DMS79 (cell line): ENCODE results near the gene IFNL3.
"Not testable (repeated sequence)": the region's sequence is repeated elsewhere in the genome, so short reads cannot be mapped to it uniquely, and the experiment has no call there.

ENCODE experiments used
- DNase-seq: peaks from one replicate; lab custom pipeline; 2025; lab: John Stamatoyannopoulos, UW

IFNL3 gene

GRCh38 chr19:39218230-39219007 is 26.4 kb downstream of the IFNL3 start:
- no peak for DNase-seq

- no peak for DNase-seq
Measured at GRCh38 chr19:39217094-39217493, 27.7 kb downstream of the IFNL3 start.

GRCh38 chr19:39215323-39215722 is 29.5 kb downstream of the IFNL3 start:
- not testable (repeated sequence) for DNase-seq

DNA sequence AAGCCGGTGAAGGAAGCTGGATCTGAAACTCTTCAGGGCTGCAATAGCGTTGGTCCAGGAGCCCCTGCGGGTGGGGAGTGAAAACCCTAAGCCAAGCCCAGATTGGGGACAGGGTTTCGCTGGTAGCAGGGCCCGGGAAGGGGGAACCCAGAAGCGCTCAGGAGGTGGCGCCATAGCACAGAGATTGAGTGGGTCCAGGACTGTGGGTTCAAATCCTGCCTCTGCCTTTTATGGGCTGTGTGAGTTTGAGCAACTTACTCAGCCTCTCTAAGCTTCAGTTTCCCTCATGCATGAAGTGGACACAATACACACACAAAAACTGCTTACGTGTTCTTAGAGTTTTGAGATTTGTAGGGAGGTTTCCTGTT is 32.4 kb downstream of the IFNL3 start:
- DNase-seq = no peak

DNA sequence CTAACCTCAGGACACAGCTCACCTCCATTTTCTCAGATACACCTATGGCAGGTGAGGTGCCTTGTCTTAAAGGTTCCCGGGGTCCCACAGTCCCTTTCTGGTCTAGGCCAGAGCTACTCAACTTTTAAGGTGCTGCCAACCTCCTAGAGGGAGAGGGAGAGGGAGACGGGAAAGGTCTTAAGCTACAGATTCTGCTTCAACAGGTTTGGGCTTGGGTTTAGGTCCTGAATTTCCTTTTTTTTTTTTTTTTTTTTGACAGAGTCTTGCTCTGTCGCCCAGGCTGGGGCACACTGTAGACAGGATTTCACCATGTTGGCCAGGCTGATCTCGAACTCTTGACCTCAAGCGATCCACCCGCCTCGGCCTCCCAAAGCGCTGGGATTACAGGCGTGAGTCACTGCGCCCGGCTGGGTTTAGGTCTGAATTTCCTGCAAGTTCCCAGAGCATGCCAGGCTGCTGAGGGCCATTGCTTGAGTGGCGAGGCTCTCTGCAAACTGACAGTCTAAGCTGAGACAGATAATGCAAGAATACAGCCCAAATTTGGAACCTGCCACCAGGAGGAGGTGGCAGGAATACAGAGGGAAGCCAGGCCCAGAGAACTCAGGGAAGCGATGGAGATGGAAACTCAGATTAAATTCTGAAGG is 33.0 kb downstream of the IFNL3 start:
- DNase-seq = no peak

DNA sequence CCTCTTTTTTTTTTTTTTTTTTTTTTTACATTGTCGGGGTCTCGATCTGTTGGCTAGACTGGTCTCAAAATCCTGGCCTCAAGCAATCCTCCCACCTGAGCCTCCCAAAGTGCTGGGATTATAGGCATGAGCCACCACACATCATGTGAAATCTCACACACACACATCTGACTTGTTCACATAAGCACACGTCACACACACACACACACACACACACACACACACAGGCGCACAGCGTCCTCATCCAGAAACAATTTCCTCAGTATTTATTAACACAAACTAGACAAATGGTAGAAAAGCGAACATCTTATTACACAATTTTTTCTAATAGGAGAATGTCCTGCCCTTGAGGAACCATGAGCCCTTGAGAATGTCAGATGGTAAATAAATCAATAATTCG is 35.6 kb downstream of the IFNL3 start:
- no peak for DNase-seq

- DNase-seq = no peak
Measured at GRCh38 chr19:39208175-39208795, 36.5 kb downstream of the IFNL3 start.

GRCh38 chr19:39207293-39207836 is 37.4 kb downstream of the IFNL3 start:
- no peak for DNase-seq

GRCh38 chr19:39206122-39206521 is 38.7 kb downstream of the IFNL3 start:
- no peak for DNase-seq

- DNase-seq = no peak
Measured at GRCh38 chr19:39205449-39205764, 39.4 kb downstream of the IFNL3 start.

DNA sequence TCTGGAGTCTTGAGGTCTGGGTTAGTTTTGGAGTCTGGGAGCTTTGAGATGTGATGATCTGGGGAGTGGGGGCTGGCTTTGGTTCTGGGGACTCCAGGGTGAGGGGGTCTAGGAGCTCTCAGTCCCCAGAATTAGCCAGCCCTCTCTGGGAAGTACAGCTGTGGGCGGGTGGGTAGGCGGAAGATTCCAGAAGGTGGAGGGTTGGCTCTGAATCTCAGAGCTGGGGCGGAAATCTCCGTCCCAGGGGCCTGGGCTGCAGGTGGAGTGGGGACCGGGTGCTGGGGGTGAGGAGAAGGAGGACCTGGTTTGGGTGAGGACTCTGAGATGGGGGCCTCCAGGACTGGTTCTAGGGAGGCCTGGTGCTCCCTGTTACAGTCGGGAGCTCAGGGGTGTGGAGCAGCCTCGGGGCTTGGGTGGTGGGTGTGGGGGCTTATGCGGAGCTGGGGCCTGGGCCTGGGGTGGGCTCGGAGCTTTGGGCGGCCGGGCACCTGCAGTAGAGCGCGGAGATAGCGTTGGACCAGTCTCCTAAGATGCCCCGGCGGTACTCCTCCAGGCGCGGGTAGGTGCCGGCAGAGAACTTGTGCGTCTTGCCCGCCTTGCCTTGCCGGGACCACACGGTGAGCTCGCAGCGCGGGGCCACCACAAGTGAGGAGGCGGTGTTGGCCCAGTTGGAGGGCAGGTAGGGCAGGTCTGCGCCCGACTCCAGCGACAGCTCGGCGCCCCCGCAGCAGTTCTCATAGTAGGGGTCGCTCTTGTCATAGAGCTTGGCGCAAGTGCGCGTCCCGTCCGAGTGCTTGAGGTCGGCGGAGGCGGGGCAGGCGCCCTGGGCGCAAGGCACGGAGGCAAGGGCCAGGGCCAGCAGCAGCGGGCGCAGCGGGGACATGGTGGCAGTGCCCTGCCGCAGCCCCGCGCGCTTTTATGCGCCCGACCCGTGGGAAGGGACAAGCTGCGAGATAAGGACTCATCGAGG is 41.1 kb downstream of the IFNL3 start, which contains the start of gene SYCN:
SYCN (minus strand) TSS at position 892 of the 970 bp plus-strand sequence; CDS start at position 883, 9 bp downstream.
- DNase-seq = no peak

GRCh38 chr19:39202998-39203355 is 41.8 kb downstream of the IFNL3 start:
- no peak for DNase-seq

- no peak for DNase-seq
Measured at GRCh38 chr19:39200803-39201115, 44.0 kb downstream of the IFNL3 start.

- no peak for DNase-seq
Measured at GRCh38 chr19:39200066-39200802, 44.6 kb downstream of the IFNL3 start.

DNA sequence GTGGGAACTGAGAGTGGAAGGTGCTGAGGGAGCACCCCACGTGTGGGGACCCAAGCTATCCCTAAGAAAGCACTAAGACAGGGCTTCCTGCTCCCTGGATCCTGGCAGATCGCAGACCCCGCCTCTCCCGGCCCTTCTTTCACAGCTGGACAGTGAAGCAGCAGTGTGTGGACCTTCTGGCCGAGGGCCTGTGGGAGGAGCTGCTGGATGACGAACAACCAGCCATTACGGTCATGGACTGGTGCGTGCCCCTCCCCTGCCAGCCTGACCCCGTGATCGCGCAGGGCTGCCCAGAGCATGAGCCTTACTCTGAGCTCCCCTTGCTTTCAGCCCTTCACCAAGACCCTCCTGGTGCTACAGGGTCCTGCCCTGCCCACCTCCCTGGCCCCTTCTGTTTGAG is 45.8 kb downstream of the IFNL3 start:
- DNase-seq = no peak

DNA sequence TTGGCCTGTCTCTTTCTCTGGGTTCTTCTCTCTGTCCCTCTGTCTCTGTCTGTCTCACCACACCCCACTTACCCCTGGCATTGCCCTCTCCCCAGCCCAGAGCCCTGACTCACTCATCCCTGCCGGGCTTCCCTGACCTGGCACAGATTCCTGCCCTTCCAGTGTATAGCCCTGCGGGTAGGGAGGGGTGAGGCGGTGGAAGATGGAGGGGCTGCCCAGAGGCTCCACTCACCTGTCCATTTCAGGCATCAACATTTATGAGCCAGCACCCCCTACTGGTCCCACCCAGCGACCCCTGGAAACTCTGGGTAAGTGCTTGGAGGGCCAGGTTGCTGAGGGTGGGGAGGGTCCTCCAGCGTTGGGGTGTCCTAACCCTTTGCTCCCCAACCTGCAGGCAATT is 47.0 kb downstream of the IFNL3 start:
- DNase-seq = no peak

GRCh38 chr19:39196860-39197562 is 47.8 kb downstream of the IFNL3 start, which contains the start of gene NCCRP1:
Gene NCCRP1 (plus strand): TSS chr19:39196964. CDS start chr19:39196983, 19 bp downstream.
- DNase-seq = no peak

DNA sequence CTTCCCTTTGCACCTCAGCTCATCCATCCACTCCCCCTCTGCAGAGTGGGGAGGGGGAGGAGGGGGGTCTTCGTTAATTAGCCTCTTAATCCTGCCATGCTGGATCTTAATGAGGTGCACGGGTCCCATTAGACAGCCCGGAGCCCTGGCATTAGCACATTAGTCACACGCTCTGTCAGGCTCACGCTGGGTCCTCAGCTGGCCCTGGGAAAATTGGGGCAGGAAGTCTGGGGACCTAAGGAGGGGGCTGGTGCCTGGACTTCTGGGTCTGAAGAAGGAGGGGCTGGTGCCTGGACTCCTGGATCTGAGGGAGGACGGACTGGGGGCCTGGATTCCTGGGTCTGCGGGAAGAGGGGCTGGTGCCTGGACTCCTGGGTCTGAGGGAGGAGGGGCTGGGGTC is 48.5 kb downstream of the IFNL3 start:
- DNase-seq = no peak

- DNase-seq = no peak
Measured at GRCh38 chr19:39195755-39196154, 49.1 kb downstream of the IFNL3 start.

DNA sequence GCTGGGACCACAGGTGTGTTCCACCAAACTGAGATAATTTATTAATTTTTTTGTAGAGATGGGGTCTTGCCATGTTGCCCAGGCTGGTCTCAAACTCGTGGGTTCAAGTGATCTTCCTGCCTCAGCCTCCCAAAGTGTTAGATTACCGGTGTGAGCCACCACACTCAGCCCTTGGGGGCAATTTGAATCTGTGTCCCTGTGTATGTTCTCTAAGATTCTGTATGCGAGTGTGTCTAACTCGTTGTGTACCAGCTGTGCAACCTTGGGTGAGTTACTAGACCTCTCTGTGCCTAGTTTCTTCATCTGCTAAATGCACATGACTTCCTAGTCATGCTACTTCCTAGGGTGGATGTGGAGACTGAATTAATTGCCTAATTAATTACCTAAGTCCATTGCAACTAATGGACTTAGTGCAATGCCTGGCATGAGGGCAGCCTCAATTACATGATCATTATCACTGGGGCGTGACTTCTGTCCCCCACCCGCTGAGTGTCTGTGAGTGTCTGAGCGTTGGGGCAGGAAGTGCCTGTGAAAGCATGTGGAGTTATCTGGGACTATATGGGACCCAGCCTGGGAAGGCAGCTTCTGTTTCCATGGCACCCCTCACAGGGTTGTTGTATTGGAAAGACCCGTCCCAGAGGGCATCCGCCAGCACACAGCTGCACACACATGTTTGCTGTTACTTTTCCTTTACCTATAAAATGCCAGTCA is 49.8 kb downstream of the IFNL3 start:
- peak; percentile 14 for DNase-seq
